ENCODE results near the gene F5.

DNA sequence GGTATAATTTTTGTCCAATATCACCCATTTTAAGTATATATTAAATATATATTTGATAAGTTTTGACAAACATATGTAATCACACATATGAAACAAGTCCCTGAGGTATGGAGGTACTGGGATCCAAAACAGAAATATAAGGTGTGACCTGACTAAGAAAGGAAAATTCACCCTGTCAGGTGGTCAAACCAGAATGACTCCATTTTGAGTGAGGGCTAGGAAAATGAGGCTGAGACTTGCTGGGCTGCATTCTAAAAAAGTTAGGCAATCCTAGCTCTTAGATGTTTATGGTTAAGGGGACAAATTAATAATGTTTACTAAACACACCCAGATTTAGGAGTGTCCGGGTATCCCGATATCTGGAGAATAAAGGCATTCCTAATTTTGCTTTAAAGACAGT is 89.0 kb downstream of the F5 start:
- TF ChIP-seq, protein P1, sequence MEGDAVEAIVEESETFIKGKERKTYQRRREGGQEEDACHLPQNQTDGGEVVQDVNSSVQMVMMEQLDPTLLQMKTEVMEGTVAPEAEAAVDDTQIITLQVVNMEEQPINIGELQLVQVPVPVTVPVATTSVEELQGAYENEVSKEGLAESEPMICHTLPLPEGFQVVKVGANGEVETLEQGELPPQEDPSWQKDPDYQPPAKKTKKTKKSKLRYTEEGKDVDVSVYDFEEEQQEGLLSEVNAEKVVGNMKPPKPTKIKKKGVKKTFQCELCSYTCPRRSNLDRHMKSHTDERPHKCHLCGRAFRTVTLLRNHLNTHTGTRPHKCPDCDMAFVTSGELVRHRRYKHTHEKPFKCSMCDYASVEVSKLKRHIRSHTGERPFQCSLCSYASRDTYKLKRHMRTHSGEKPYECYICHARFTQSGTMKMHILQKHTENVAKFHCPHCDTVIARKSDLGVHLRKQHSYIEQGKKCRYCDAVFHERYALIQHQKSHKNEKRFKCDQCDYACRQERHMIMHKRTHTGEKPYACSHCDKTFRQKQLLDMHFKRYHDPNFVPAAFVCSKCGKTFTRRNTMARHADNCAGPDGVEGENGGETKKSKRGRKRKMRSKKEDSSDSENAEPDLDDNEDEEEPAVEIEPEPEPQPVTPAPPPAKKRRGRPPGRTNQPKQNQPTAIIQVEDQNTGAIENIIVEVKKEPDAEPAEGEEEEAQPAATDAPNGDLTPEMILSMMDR (IDR thresholded peaks at IDR 0.05 in 8 of 11, conservative IDR thresholded peaks at IDR 0.05 in 3 of 11) = no peak
- TF ChIP-seq POLR2AphosphoS5 (IDR thresholded peaks at IDR 0.05) = no peak
- no peak for TF ChIP-seq POLR2A (IDR thresholded peaks at IDR 0.05)

Data from spleen (tissue), 7 donors.